Stimulated activated CD4-positive, alpha-beta T cell treated with anti-CD3 and anti-CD28 coated beads, Interleukin-1b, Interleukin-23, amount 100 ng/mL, for 1 hour (primary cell): ENCODE results near the gene OR4D2.

Experiments
- DNase-seq, 2 donors: peaks; one replicate each; pipeline ENCODE4 v3.0.0-alpha.2; 2020; ENCODE audit warnings: low read depth in 2 of 2

OR4D2 gene

DNA sequence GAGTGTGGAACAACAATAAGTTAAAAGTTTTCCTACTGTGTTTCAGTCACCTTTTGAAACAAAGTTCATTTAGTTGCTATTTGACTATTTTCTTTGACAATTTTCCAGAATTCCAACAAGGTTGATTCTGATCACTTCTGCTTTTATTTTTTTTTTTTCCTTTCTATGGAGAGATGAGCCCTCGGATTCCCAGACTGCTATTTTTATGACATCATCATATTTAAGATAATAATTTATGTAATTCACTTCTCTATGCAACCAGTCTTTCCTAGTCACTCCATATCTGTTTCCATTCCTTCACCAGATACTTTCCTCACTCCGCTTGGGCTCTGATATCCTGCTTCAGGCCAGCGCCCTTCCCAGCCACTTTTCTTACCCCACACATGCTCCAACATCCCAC lies 8.1 kb downstream of the OR4D2 start:
- DNase-seq = no peak

- no peak for DNase-seq
Observed at GRCh38 chr17:58176200-58176599, 9.4 kb downstream of the OR4D2 start.

- DNase-seq = no peak
Observed at GRCh38 chr17:58181796-58182195, 15.0 kb downstream of the OR4D2 start.

DNA sequence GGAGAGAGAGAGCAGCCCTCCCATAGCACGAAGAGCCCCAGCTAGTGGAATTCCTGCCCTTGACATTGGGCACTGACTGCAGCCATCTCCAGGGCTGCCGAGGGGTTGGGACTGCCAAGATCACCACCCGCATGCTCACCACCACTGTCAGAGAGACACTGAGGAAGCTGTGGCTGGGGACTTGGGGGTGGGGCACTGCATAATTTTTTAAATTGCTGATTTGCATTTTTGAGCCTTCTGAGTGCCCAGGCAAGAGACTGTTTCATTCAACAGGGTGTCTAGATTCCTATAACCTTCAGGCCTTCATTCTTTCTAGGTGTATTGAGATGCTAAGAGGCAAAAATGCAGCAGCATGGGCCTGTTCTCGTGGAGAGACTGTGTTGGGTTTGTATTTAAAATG lies 16.7 kb downstream of the OR4D2 start:
- no peak for DNase-seq

DNA sequence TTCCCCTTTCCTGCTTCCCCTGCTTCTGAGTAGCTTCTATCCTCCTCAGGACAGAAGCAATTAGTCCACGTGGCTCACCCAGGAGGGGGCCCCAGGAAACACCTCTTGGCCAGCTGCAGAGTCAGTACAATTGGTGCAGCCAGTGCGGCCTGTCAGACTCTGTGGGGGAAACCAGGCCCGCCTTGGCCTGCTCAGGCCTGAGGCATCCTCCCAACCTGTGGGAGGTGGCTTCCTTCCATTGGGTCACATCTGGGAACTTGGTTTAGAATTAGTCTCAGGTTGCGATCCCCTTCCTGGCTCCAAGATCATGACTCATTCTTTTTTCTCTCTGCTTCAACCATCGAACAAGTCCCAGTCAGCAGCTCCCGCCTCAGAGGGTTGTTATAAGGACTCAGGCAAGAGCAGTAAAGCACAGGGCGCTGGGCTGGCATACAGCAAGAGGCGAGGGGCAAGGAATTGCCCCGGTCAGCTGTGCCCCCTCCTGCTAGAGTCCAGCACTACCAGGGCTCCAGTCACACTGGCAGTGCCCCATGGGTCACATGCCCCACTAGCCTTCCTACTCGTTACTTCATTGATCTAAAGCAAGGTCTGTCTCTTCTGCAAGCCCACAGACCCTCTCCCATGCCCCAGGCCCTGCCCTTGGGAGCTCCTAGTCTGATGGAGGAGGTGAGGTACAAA lies 17.7 kb downstream of the OR4D2 start:
- DNase-seq = no peak

DNA sequence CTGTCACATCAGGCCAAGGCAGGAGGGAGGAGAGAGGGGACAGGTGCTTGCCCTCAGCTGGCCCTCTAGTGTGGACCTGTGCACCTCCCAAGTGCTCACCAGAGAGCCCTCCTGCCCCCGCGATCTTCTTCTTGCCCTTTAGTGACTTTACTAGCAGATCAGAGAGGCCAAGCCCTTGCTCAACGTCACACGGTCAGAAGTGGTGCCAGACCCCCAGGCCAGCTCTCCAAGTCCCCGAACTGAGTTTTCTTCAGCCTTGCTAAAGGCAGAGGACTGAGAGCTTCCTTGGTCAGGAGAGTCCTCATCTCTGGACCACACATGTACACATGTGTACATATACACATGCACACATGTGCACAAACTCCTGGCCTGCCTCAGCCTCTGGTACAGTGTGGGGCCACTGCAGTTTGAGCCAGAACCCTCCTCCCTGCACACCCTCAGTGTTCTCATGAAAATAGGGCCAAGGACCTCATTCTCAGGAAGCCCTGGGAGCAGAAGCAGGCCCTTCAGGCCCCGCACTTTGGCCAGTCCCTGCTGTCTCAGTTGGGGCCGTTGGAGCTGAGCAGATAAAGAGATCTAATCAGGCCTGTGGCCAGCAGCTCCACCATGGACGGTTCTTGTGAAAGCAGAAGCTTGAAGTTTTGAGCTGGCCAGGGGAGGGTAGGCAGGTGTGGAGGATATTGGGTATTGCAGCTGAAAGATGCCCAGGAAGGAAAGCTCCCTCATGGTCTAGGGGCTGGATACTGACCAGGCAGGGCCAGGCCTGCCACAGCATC lies 18.4 kb downstream of the OR4D2 start:
- no peak for DNase-seq

- DNase-seq = no peak
Observed at GRCh38 chr17:58186591-58186990, 19.8 kb downstream of the OR4D2 start.

DNA sequence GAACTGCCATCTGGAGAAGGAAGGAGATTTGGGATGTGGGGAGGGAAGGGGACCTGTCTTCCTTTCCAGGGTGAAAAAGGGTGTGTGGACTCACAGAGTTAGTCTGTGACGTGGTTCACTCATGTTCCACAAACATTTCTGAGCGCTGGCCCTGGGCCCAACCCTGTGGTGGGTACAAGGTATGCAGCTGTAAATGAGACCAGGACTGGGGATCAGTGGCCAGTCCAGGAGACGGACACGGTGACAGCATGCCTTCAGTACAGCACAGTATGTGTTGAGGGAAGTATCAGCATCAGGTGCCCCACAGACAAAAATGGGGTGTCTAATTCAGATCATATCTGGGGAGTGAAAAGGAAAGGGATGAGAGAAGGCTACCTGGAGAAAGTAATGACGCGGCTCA lies 20.3 kb downstream of the OR4D2 start:
- no peak for DNase-seq

- no peak for DNase-seq
Observed at GRCh38 chr17:58187675-58188074, 20.9 kb downstream of the OR4D2 start.

GRCh38 chr17:58189436-58190146 lies 22.8 kb downstream of the OR4D2 start:
- no peak for DNase-seq

DNA sequence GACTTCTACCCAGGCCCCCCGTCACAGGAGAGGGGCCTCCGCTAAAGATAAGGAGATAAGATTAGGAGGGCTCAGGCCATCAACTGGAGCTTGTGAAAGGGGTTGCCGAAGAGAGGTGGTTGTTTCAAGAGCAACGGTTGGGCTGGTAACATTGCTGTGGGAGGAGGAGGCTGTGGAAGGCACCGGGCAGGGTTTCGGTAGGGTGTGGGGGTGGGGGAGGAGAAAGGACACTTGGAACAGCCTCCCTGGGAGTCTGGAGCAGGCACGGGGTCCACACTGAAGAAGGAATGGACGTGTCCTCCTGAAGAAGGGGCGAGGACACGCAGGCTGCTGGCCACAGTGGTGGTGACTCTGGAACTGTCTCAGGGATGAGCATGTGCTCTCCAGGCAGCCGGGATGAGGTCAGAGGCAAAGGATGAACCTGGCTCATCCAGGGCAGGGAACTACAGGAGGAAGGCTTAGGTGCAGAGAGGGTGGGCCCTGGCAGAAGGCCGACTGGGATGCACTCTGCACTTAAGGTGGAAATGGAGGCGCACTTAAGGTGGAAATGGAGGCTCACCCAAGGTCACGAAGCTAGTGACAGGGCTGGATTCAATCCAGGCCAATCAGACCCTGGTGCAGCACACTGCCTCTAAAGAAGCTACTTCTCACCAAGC lies 24.6 kb downstream of the OR4D2 start:
- DNase-seq = no peak

GRCh38 chr17:58192612-58193011 lies 25.8 kb downstream of the OR4D2 start, which contains the start of gene EPX:
TSS of gene EPX (plus strand) at chr17:58192726. CDS start at chr17:58192847, 121 bp downstream.
- no peak for DNase-seq

DNA sequence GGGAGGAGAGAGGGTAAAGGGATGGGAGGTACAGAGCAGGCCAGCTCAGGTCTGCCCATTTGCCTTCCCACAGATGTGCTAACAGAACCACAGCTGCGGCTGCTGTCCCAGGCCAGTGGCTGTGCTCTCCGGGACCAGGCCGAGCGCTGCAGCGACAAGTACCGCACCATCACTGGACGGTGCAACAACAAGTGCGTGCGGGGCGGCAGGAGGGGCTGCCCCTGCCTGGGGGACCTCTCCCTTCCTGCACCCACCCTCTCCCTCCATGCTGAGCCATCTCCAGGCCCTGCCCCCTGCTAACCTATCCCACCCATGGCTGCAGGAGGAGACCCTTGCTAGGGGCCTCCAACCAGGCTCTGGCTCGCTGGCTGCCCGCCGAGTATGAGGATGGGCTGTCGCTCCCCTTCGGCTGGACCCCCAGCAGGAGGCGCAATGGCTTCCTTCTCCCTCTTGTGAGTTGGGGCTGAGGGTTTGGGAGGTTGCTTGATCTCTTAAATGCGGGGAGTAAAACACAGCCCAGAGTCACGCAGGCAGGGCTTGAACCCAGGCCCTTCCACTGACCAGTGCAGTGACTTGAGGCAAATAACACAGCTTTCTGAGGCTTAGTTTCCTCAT lies 27.0 kb downstream of the OR4D2 start:
- DNase-seq = no peak

- DNase-seq = no peak
Observed at GRCh38 chr17:58195518-58196123, 28.8 kb downstream of the OR4D2 start.

GRCh38 chr17:58196610-58197009 lies 29.8 kb downstream of the OR4D2 start:
- DNase-seq = no peak

GRCh38 chr17:58200024-58200633 lies 33.3 kb downstream of the OR4D2 start:
- peak in 1 of 2 donors; percentile 28 for DNase-seq

DNA sequence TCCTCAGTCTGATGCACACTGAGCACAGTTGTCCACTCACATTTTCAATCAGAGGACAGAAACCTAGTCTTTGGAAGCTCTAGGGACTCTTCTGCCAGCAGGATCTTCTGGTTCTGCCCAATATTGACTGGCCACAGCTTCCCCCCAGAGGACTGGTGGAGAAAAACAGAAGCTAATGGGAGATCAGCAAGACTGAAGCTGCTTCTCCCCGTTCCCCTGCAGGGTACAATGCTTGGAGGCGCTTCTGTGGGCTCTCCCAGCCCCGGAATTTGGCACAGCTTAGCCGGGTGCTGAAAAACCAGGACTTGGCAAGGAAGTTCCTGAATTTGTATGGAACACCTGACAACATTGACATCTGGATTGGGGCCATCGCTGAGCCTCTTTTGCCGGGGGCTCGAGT lies 36.1 kb downstream of the OR4D2 start:
- DNase-seq = no peak

GRCh38 chr17:58204796-58205195 lies 38.0 kb downstream of the OR4D2 start:
- DNase-seq = no peak

- DNase-seq = no peak
Observed at GRCh38 chr17:58205936-58206335, 39.2 kb downstream of the OR4D2 start.

- DNase-seq = no peak
Observed at GRCh38 chr17:58207451-58207850, 40.7 kb downstream of the OR4D2 start.

GRCh38 chr17:58208344-58208743 lies 41.6 kb downstream of the OR4D2 start:
- DNase-seq = no peak
